WERI-Rb-1 (cell line): Measurements from ENCODE around the gene ZBTB20.

Source experiments
- DNase-seq: peaks from one replicate; pipeline ENCODE4 v3.0.0-alpha.2; 2020
- H3K27ac ChIP-seq: fragments of 250-450 bp; sonication (Bioruptor Pico); 2 replicates; pipeline ENCODE4 v1.5.1; 2020; ENCODE audit warnings: mild to moderate bottlenecking, moderate library complexity
- H3K27me3 ChIP-seq: fragments of 250-450 bp; sonication (Bioruptor Pico); 2 replicates; pipeline ENCODE4 v1.5.1; 2021; ENCODE audit warnings: mild to moderate bottlenecking, low read depth, moderate library complexity; ENCODE audit not compliant: insufficient read depth, severe bottlenecking
- H3K36me3 ChIP-seq: fragments of 250-450 bp; sonication (Bioruptor Pico); 2 replicates; pipeline ENCODE4 v1.5.1; 2020; ENCODE audit warnings: mild to moderate bottlenecking, moderate library complexity
- H3K4me3 ChIP-seq: 2 replicates; pipeline ENCODE4 v1.5.1; 2011; ENCODE audit warnings: low read depth, mild to moderate bottlenecking, control low read depth, low read length
- H3K9me3 ChIP-seq: fragments of 250-450 bp; sonication (Bioruptor Pico); 2 replicates; pipeline ENCODE4 v1.5.1; 2021; ENCODE audit warnings: mild to moderate bottlenecking, moderate library complexity; ENCODE audit not compliant: severe bottlenecking
- CTCF ChIP-seq: IDR thresholded peaks from 2 replicates; pipeline ENCODE4 v1.5.1; 2011; ENCODE audit warnings: low read depth, mild to moderate bottlenecking, control low read depth, inconsistent platforms, low read length

Gene ZBTB20

GRCh38 chr3:114743746-114744485 is 403.2 kb downstream of the ZBTB20 start:
- Histone ChIP-seq H3K27me3 (peaks cover 6% of the 10 kb centered on the region), H3K27ac (no peak overlapping the region), H3K36me3 (no peaks in the 10 kb centered on the region), H3K4me3 (no peak overlapping the region), H3K9me3 (no peaks in the 10 kb centered on the region)
- no peak for TF ChIP-seq CTCF
- DNase-seq = no peak

- TF ChIP-seq CTCF = no peak
- Histone ChIP-seq H3K36me3 (no peaks in the 10 kb centered on the region), H3K27ac (no peak overlapping the region), H3K4me3 (no peak overlapping the region), H3K9me3 (no peaks in the 10 kb centered on the region), H3K27me3 (peaks cover 6% of the 10 kb centered on the region)
- DNase-seq = no peak
These were observed 406.0 kb downstream of the ZBTB20 start for GRCh38 chr3:114741066-114741465.

GRCh38 chr3:114739627-114740026 is 407.5 kb downstream of the ZBTB20 start:
- H3K27me3 ChIP-seq = peaks cover 6% of the 10 kb centered on the region
- H3K4me3 ChIP-seq = no peak overlapping the region
- H3K27ac ChIP-seq = no peak overlapping the region
- DNase-seq = no peak
- no peaks in the 10 kb centered on the region for H3K9me3 ChIP-seq
- H3K36me3 ChIP-seq = no peaks in the 10 kb centered on the region
- TF ChIP-seq CTCF = no peak

GRCh38 chr3:114732353-114732752 is 414.7 kb downstream of the ZBTB20 start:
- no peak for DNase-seq
- H3K27me3 ChIP-seq = no peaks in the 10 kb centered on the region
- no peak overlapping the region for H3K4me3 ChIP-seq
- peaks cover 15% of the 10 kb centered on the region for H3K9me3 ChIP-seq
- no peak for TF ChIP-seq CTCF
- no peaks in the 10 kb centered on the region for H3K36me3 ChIP-seq
- H3K27ac ChIP-seq = no peak overlapping the region

GRCh38 chr3:114730397-114730796 is 416.7 kb downstream of the ZBTB20 start:
- Histone ChIP-seq H3K36me3 (no peaks in the 10 kb centered on the region), H3K27ac (no peak overlapping the region), H3K9me3 (peaks cover 15% of the 10 kb centered on the region), H3K27me3 (peaks cover 2% of the 10 kb centered on the region), H3K4me3 (no peak overlapping the region)
- TF ChIP-seq CTCF = no peak
- no peak for DNase-seq

- H3K4me3 ChIP-seq = no peak overlapping the region
- H3K27me3 ChIP-seq = peaks cover 5% of the 10 kb centered on the region
- no peak overlapping the region for H3K27ac ChIP-seq
- no peak for DNase-seq
- TF ChIP-seq CTCF = no peak
- H3K36me3 ChIP-seq = no peaks in the 10 kb centered on the region
- peaks cover 9% of the 10 kb centered on the region for H3K9me3 ChIP-seq
These were observed 419.7 kb downstream of the ZBTB20 start for GRCh38 chr3:114727373-114727772.
